Measurements from ENCODE around the gene GRIPAP1.

Gene GRIPAP1

GRCh38 chrX:48958635-48959094 lies 43.4 kb downstream of the GRIPAP1 start:
- peak; percentile 39 for DNase-seq

- peak; percentile 98 for DNase-seq
These were observed 44.0 kb downstream of the GRIPAP1 start for GRCh38 chrX:48957827-48958634.

GRCh38 chrX:48957477-48957826 lies 44.6 kb downstream of the GRIPAP1 start, which contains the start of gene OTUD5:
Gene OTUD5, minus strand, starts transcription at chrX:48957607. Its CDS starts 37 bp downstream, at chrX:48957570.
- DNase-seq = peak; percentile 73

GRCh38 chrX:48956728-48957414 lies 45.2 kb downstream of the GRIPAP1 start:
- peak; percentile 6 for DNase-seq

- no peak for DNase-seq
These were observed 53.5 kb downstream of the GRIPAP1 start for GRCh38 chrX:48948589-48948988.

- DNase-seq = peak; percentile 24
These were observed 56.3 kb downstream of the GRIPAP1 start for GRCh38 chrX:48945517-48946348.

GRCh38 chrX:48942895-48943294 lies 59.2 kb downstream of the GRIPAP1 start:
- DNase-seq = no peak

GRCh38 chrX:48940404-48940955 lies 61.6 kb downstream of the GRIPAP1 start:
- no peak for DNase-seq

GRCh38 chrX:48939524-48940228 lies 62.4 kb downstream of the GRIPAP1 start:
- DNase-seq = no peak

GRCh38 chrX:48938721-48939425 lies 63.2 kb downstream of the GRIPAP1 start:
- DNase-seq = no peak

- no peak for DNase-seq
These were observed 64.8 kb downstream of the GRIPAP1 start for GRCh38 chrX:48937054-48937907.

- DNase-seq = no peak
These were observed 65.5 kb downstream of the GRIPAP1 start for GRCh38 chrX:48936429-48937053.

- DNase-seq = no peak
These were observed 66.8 kb downstream of the GRIPAP1 start for GRCh38 chrX:48935301-48935670.

- DNase-seq = no peak
These were observed 67.3 kb downstream of the GRIPAP1 start for GRCh38 chrX:48934581-48935300.

- DNase-seq = no peak
These were observed 68.3 kb downstream of the GRIPAP1 start for GRCh38 chrX:48933757-48934156.

- no peak for DNase-seq
These were observed 74.2 kb downstream of the GRIPAP1 start for GRCh38 chrX:48927736-48928382.

GRCh38 chrX:48927123-48927522 lies 74.9 kb downstream of the GRIPAP1 start:
- no peak for DNase-seq

GRCh38 chrX:48924270-48924669 lies 77.8 kb downstream of the GRIPAP1 start:
- DNase-seq = no peak

GRCh38 chrX:48923771-48924170 lies 78.3 kb downstream of the GRIPAP1 start:
- DNase-seq = no peak

All from NCI-H146 (cell line).